Keratinocyte (primary cell): ENCODE measurements around the gene ETNPPL. TPM values are rescaled to one million over a fixed set of nuclear protein-coding genes. Genes with fewer than 3 reads are reported as not detected.

ENCODE experiments used
- DNase-seq: peaks from one replicate; pipeline ENCODE4 v3.0.0-alpha.2; 2011; ENCODE audit warnings: low read depth, missing footprints, low spot score
- FAIRE-seq: peaks from 2 replicates; lab custom pipeline; 2011; peaks lifted over from hg19 to GRCh38; lab: Jason Lieb, UNC
- H2AFZ ChIP-seq: 2 replicates; pipeline ENCODE4 v1.6.0; 2012; ENCODE audit warnings: low read length, control low read depth, inconsistent platforms; ENCODE audit not compliant: control insufficient read depth
- H3K27ac ChIP-seq: 2 replicates; pipeline ENCODE4 v1.5.1; 2011; ENCODE audit warnings: low read length; ENCODE audit not compliant: control insufficient read depth, insufficient read depth
- H3K27me3 ChIP-seq: 3 replicates; pipeline ENCODE4 v1.6.0; 2011; ENCODE audit warnings: low read length; ENCODE audit not compliant: control insufficient read depth, insufficient read depth; ENCODE audit errors: extremely low read depth
- H3K36me3 ChIP-seq, 2 experiments: 2 replicates in 1 of 2; 3 replicates in 1 of 2; pipeline ENCODE4 v1.5.1; 2011; ENCODE audit warnings: low read length in 2 of 2, mild to moderate bottlenecking in 1 of 2; ENCODE audit not compliant: control insufficient read depth in 2 of 2, insufficient read depth in 2 of 2; ENCODE audit errors: extremely low read depth in 1 of 2
- H3K4me1 ChIP-seq: 3 replicates; pipeline ENCODE4 v1.5.1; 2011; ENCODE audit warnings: low read length; ENCODE audit not compliant: control insufficient read depth, insufficient read depth; ENCODE audit errors: extremely low read depth
- H3K4me2 ChIP-seq: 3 replicates; pipeline ENCODE4 v1.6.0; 2011; ENCODE audit warnings: low read depth, low read length; ENCODE audit not compliant: control insufficient read depth, insufficient read depth; ENCODE audit errors: extremely low read depth
- H3K4me3 ChIP-seq, 3 experiments: fragments of 200-600 bp in 1 of 3; sonication (generic) in 1 of 3; 2 replicates in 2 of 3; 3 replicates in 1 of 3; pipeline ENCODE4 v1.5.1; 2011 to 2016; ENCODE audit warnings: low read length in 3 of 3, mild to moderate bottlenecking in 3 of 3, control low read depth in 2 of 3, inconsistent platforms in 1 of 3, low read depth in 1 of 3, mixed read lengths in 1 of 3, mixed run types in 1 of 3, moderate library complexity in 1 of 3; ENCODE audit not compliant: control insufficient read depth in 2 of 3, insufficient read depth in 2 of 3; ENCODE audit errors: extremely low read depth in 1 of 3
- H3K79me2 ChIP-seq: 2 replicates; pipeline ENCODE4 v1.6.0; 2012; ENCODE audit warnings: low read length; ENCODE audit not compliant: control insufficient read depth, insufficient read depth
- H3K9ac ChIP-seq: 3 replicates; pipeline ENCODE4 v1.6.0; 2011; ENCODE audit warnings: low read length; ENCODE audit not compliant: control insufficient read depth, insufficient read depth; ENCODE audit errors: extremely low read depth
- H3K9me1 ChIP-seq: 3 replicates; pipeline ENCODE4 v1.6.0; 2011; ENCODE audit warnings: low read length; ENCODE audit not compliant: control insufficient read depth, insufficient read depth; ENCODE audit errors: extremely low read depth
- H3K9me3 ChIP-seq: 2 replicates; pipeline ENCODE4 v1.5.1; 2012; ENCODE audit warnings: low read depth, low read length; ENCODE audit not compliant: control insufficient read depth
- H4K20me1 ChIP-seq: 3 replicates; pipeline ENCODE4 v1.6.0; 2011; ENCODE audit warnings: low read length; ENCODE audit not compliant: control insufficient read depth, insufficient read depth; ENCODE audit errors: extremely low read depth
- CTCF ChIP-seq, 3 experiments: IDR thresholded peaks in 1 of 3; conservative IDR thresholded peaks in 1 of 3; optimal IDR thresholded peaks in 1 of 3; 2 replicates in 2 of 3; 3 replicates in 1 of 3; pipeline versions ENCODE3 to v1.5.1; 2011; ENCODE audit warnings: low read length in 3 of 3, mild to moderate bottlenecking in 3 of 3, moderate library complexity in 2 of 3, control low read depth in 1 of 3, inconsistent platforms in 1 of 3; ENCODE audit not compliant: insufficient read depth in 2 of 3; ENCODE audit errors: extremely low read depth in 1 of 3
- EZH2 ChIP-seq: IDR thresholded peaks from one replicate; pipeline ENCODE4 v1.6.1; 2012; ENCODE audit warnings: inconsistent platforms, mild to moderate bottlenecking, low read length, moderate library complexity
- dilution Hi-C: fragments of 300-500 bp; cut with MboI; formaldehyde crosslinking; loops from one replicate; pipeline ENCODE4 v1.7.0; 2020; ENCODE audit warnings: low sequenced_read_pairs; ENCODE audit not compliant: extremely low pct_ligation_motif_present
- polyA plus RNA-seq, 5 experiments: library from polyadenylated mRNA; depleted of rRNA in 3 of 5; stranded (reverse) in 3 of 5; stranded (forward) in 1 of 5; unstranded in 1 of 5; fragments of >200 nt; gene quantifications; 1 replicate in 1 of 5; 2 replicates in 3 of 5; 3 replicates in 1 of 5; pipeline versions ENCODE4 v1.2.1 to v1.2.3, GENCODE V29; 2011 to 2012; ENCODE audit warnings: missing spikeins in 2 of 5, low read depth in 1 of 5, low replicate concordance in 1 of 5

Gene ETNPPL
- polyA plus RNA-seq, 1 donor (not counting 4 experiments of a cell fraction or from before 2014, with no cell fraction given): not detected

- DNase-seq (no peak), FAIRE-seq (no peak)
- TF ChIP-seq EZH2: no peak
- no peak for TF ChIP-seq CTCF (optimal IDR thresholded peaks at IDR 0.05 in 1 of 3, IDR thresholded peaks at IDR 0.05 in 1 of 3, conservative IDR thresholded peaks at IDR 0.05 in 1 of 3; ENCODE audit: extremely low read depth in 1 of 3, insufficient read depth in 2 of 3, low read length in 3 of 3)
Measured at GRCh38 chr4:108799306-108799705, 36.5 kb upstream of the ETNPPL start.

GRCh38 chr4:108796173-108796572, 33.3 kb upstream of the ETNPPL start:
- Histone ChIP-seq H3K27me3 (no peaks in the 10 kb centered on the region), H3K4me1 (no peaks in the 10 kb centered on the region), H3K9me3 (no peaks in the 10 kb centered on the region), H2AFZ (no peak overlapping the region), H3K79me2 (no peaks in the 10 kb centered on the region), H3K27ac (no peak overlapping the region), H3K9me1 (no peaks in the 10 kb centered on the region), H3K9ac (no peak overlapping the region), H3K36me3 (no peaks in the 10 kb centered on the region), H4K20me1 (no peaks in the 10 kb centered on the region), H3K4me3 (no peak overlapping the region), H3K4me2 (no peak overlapping the region)
- FAIRE-seq (no peak), DNase-seq (no peak)
- dilution Hi-C loops: no loop called here
- no peak for TF ChIP-seq EZH2
- TF ChIP-seq CTCF (optimal IDR thresholded peaks at IDR 0.05 in 1 of 3, IDR thresholded peaks at IDR 0.05 in 1 of 3, conservative IDR thresholded peaks at IDR 0.05 in 1 of 3; ENCODE audit: extremely low read depth in 1 of 3, insufficient read depth in 2 of 3, low read length in 3 of 3): no peak

More at GRCh38 chr4:108799306-108799705, 36.5 kb upstream of the ETNPPL start:
- no peaks in the 10 kb centered on the region for H3K36me3 ChIP-seq
- H2AFZ ChIP-seq: no peak overlapping the region
- dilution Hi-C loops: no loop called here
- no peaks in the 10 kb centered on the region for H3K9me3 ChIP-seq
- H4K20me1 ChIP-seq: no peaks in the 10 kb centered on the region
- no peak overlapping the region for H3K4me3 ChIP-seq
- H3K9ac ChIP-seq: no peak overlapping the region
- H3K4me2 ChIP-seq: no peak overlapping the region
- H3K9me1 ChIP-seq: no peaks in the 10 kb centered on the region
- no peaks in the 10 kb centered on the region for H3K79me2 ChIP-seq
- H3K4me1 ChIP-seq: no peaks in the 10 kb centered on the region
- no peaks in the 10 kb centered on the region for H3K27me3 ChIP-seq
- no peak overlapping the region for H3K27ac ChIP-seq
